ENCODE results near the gene KAZALD1.

KAZALD1 gene, protein sequence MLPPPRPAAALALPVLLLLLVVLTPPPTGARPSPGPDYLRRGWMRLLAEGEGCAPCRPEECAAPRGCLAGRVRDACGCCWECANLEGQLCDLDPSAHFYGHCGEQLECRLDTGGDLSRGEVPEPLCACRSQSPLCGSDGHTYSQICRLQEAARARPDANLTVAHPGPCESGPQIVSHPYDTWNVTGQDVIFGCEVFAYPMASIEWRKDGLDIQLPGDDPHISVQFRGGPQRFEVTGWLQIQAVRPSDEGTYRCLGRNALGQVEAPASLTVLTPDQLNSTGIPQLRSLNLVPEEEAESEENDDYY

DNA sequence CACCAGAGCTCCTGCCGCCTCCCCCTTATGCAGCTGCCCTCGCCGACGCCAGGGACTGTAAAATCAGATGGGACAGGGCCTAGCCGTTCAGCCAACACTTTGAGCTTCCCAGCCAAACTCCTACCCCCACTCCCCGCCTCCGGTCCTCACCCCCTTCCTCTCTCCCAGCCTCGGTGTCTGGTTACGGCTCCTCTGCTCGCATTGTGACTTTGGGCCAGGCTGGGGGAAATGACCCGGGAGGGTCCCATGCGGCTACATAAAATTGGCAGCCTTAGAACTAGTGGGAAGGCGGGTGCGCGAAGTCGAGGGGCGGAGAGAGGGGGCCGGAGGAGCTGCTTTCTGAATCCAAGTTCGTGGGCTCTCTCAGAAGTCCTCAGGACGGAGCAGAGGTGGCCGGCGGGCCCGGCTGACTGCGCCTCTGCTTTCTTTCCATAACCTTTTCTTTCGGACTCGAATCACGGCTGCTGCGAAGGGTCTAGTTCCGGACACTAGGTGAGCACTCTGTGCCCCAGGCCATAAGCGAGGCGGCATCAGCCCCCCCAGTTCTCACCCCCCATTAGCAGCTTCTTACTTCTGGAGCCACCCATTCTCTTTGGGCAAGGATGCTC is at the start of gene KAZALD1:
TSS of gene KAZALD1 (plus strand) at position 366 of the 608 bp plus-strand sequence. CDS start 604 bp downstream, outside the sequence.
- no peak for DNase-seq (ENCODE audit: low read depth)

GRCh38 chr10:101012525-101013364 is 49.0 kb upstream of the KAZALD1 start:
- peak; percentile 96 for DNase-seq (ENCODE audit: low read depth)

DNA sequence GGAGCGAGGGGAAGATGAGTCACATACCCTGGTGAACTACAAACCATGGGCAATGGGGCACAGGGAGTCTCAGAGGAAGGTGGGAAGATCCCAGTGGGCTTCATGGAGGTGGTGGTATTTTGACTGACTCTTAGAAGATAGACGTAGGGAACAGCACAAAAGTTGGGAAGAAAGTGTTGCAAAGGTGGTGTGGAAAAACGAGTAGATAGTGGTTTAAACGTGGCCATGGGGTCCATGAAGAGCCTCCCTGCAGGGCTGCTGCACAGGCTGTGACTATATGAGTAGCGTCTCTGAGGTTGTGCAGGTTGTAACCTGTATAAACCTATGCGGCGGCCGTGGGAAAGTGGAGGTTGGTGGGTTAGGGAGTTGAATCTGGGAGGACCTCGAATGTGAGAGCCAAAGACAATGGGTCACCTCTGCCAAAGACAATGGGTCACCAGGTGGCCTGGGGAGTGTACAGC is 48.4 kb upstream of the KAZALD1 start:
- no peak for DNase-seq (ENCODE audit: low read depth)

DNA sequence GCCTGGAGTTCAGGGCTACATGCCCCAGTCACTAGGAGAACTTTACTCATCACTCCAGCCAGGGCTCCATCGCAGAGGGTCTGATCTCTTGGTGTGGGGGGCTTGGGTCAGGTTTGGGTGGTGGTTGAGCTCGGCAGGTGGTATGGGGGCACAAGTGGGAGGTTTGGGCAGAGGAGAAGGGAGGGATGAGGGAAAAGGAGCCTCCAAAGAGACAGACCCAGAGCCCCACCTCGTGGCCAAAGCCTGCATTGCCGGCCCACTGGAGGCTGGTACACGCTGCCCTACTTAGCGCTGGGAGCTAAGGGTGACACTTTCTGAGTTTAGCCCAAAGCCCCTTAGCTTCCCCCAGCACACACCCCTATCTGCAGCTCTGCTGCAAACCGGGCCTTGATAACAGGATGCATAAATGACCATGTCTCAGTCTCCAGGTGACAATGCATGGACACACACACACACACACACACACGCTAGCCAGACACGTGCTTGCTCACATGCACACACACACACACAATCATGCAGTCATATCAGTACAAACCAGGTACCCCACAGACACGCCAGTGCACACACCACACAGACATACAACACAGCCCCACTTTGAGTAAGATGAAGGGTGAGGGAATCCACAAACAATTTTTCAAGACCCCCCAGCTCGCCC is 47.4 kb upstream of the KAZALD1 start:
- peak; percentile 81 for DNase-seq (ENCODE audit: low read depth)

GRCh38 chr10:101014966-101015581 is 46.7 kb upstream of the KAZALD1 start:
- DNase-seq (ENCODE audit: low read depth): peak; percentile 95

DNA sequence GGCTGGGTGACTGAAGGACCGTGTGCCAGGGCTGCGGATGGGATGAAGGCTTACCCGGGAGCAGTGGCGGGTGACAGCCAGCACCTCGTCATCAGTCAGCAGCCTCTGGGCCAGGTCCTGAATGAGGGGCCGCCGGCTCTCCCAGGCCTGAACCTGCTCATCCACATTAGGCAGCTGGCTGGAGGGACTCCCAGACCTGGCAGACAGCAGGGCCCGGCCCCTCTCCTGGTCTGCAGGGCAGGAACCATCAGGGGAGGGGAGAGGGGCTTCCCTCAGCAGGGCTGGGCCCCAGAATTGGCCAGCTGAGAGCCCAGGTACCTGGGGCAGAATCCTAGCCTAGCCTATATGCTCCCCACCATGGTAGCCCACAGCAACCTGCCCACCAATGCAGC is 46.2 kb upstream of the KAZALD1 start:
- no peak for DNase-seq (ENCODE audit: low read depth)

GRCh38 chr10:101016814-101017213 is 45.0 kb upstream of the KAZALD1 start:
- DNase-seq (ENCODE audit: low read depth): no peak

DNA sequence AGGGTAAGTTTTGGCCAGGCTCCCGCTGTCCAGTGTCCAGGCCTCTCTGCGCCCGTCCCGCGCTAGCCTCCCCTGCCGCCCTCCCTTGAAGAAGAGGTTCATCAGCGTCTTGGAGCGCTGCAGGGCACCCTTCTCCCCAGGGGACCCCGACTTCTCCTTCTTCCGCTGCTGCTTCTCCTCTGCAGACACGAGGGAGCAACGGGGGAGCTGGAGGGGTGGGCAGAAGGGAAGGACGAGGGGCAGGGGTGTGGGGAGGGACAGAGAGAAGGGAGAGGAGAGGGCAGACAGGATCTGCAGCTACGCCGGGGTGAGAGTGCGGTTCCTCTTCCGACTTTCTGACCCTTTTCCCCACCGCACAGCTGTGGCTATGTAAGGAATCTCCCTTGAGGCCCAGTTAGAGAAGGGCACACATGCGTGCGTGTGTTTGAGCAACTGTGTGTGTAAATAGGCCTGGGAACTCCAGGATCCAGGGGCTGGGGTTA is 43.6 kb upstream of the KAZALD1 start:
- DNase-seq (ENCODE audit: low read depth): no peak

GRCh38 chr10:101018600-101019439 is 43.0 kb upstream of the KAZALD1 start:
- DNase-seq (ENCODE audit: low read depth): peak; percentile 88

- no peak for DNase-seq (ENCODE audit: low read depth)
These were observed 42.4 kb upstream of the KAZALD1 start for GRCh38 chr10:101019440-101019703.

DNA sequence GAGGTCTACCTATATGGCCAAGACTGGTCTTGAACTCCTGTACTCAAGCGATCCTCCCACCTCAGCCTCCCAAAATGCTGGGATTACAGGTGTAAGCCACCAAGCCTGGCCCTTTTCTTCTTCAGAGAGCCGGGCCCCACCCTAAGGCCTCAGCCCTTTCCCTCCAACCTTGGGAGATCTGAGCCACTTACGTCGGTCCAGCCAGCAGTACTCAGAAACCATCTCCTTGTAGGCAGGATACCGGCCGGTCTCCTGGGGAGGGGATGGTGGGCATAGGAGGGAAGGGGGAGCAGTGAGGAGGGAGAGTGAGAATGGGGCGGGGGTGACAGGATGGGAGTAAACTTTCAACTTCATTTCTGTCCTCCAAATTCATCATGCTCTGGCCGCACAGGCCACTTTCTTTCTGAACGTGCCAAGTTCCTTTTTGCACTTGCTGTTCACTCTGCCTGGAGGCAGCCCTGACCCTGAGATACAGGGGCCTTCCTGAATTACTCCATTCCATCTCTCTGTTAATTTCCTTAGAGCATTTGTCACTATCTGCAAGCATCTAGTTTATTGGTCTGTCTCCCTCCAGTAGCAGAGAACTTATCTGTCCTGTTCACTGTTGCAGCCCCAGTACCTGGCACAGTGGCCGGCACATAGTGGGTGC is 41.2 kb upstream of the KAZALD1 start:
- no peak for DNase-seq (ENCODE audit: low read depth)

DNA sequence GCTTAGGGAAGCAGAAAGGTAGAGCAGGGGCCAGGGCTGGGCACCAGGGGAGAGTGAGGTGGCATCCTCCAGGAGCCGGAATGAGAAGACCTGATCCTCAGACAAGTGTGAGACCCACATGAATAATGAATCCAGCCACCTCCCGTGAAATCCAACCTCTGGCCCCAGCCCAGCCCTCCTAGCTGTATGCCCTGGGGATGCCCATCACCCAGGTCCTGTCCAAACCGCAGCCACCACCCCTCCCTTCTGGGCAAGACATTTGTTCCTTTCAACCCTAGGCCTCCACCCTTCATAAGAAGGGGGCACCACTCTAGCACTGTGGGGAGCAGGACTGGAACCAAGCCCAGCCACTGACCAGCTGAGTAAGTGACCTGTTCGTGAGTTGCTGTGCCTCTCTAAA is 40.5 kb upstream of the KAZALD1 start:
- DNase-seq (ENCODE audit: low read depth): no peak

DNA sequence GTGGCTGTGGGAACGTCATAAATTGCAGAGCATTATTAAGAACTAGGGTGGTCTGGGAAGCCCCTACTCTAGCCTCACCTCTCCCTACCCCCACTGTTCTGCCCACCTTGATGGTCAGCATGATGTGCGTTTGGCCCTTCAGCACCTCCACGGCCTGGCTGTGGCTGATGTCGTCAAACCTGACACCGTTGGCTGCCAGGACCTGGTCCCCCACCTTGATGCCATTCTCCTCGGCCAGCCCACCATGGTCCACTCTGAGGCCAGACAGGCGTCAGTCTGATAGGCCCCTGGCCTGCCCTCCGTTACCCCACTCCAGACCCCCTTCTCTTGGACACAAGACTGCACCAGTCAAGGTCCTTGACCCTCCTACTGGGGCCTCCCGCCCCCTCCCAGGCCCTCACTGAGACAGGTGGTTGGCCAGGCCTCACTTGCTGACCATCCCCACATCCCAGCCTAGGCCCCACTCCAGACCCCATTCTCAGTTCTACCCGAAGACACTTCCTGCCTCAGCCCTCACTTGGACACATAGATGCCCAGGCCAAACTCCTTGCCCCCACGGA is 40.0 kb upstream of the KAZALD1 start:
- no peak for DNase-seq (ENCODE audit: low read depth)

DNA sequence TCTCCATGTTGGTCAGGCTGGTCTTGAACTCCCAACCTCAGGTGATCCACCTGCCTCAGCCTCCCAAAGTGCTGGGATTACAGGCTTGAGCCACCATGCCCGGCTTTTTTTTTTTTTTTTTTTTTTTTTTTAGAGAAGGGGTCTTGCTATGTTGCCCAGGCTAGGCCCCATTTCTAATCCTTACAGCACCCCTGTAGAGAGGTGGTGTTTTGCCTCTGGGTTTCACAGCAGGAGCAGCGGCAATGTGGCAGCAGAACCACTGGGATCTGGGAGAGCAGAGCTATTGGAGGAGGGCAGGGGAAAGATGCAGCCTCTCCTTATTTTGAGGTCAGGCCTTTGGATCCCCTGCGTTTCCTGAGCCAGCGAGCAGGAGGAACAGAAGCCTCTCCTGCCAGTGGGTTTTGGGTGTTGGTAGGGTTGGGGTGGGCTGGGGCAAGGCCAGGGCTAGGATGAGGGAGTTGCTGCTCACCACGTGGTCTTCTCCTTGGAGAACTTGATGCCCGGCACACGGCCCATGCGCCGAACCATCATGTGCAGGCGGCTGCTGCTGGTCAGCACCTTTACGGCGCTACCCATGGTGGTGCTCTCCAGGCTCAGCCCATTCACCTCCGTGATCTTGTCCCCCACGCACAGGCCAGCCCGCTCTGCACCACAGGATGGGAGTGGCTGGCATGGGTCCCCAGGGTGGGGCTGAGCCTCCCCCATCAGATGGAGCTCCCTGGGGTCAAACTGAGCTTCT is 38.7 kb upstream of the KAZALD1 start:
- DNase-seq (ENCODE audit: low read depth): no peak

GRCh38 chr10:101027106-101027720 is 34.6 kb upstream of the KAZALD1 start:
- no peak for DNase-seq (ENCODE audit: low read depth)

DNA sequence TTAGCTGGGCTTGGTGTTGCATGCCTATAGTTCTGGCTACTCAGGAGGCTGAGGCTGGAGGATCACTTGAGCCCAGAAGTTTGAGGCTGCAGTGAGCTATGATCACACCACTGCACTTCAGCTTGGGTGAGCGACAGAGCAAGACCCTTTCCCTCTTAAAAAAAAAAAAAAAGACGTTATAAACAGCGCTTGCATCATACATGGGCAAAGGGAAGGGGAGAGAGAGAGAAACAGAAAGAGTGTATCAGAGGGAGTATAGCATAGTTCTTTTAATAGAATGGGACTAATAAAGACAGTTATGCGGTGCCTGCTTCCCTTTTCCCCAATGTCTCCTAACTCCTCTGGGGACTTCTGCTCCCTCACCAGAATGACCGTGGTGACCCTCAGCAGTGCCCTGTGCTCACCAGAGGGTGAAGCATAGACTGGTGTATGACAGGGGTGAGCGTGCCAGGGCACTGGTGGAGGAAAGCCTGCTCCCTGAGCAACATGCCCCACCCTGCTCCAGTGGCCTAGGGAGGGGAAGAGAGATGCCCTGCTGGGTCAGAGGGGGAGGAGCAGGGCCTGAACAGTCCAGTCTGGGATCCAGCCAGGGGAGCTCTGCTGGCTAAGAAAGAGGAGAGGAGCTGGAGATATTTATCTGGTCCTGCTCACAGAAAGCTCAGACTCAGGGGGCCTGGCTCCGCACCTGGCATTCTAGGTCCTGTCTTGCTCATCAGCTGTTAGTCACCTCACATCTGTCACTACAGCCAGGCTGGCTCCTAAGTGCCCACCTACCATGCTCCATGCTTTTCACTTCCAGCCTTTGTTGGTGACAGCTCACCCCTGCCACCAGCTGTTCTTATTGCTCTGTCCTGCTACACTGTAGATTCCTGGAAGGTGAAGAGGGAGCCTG is 33.1 kb upstream of the KAZALD1 start:
- DNase-seq (ENCODE audit: low read depth): no peak

- peak; percentile 38 for DNase-seq (ENCODE audit: low read depth)
These were observed 32.1 kb upstream of the KAZALD1 start for GRCh38 chr10:101029520-101030295.

Data from ELR (cell line).